HepG2 (cell line): ENCODE measurements around the gene FAM228B. TPM values are rescaled to one million over a fixed set of nuclear protein-coding genes. Genes with fewer than 3 reads are reported as not detected.
A peak's percentile ranks its signal among the peaks of the same experiment; 100 is the strongest.

ENCODE experiments used
- ZBTB3 ChIP-seq: sonication (generic); formaldehyde crosslinking; IDR thresholded peaks from 2 replicates; pipeline ENCODE4 v1.4.0; 2020; ENCODE audit warnings: low read depth, mild to moderate bottlenecking, moderate library complexity, missing genetic modification reagents, borderline replicate concordance
- ZBTB38 ChIP-seq: sonication (generic); formaldehyde crosslinking; IDR thresholded peaks from 2 replicates; pipeline ENCODE4 v1.5.1; 2020; ENCODE audit warnings: mild to moderate bottlenecking, missing genetic modification reagents
- ZFAT ChIP-seq: sonication (generic); formaldehyde crosslinking; conservative IDR thresholded peaks from 2 replicates; pipeline ENCODE4 v1.8.1; 2023; ENCODE audit warnings: missing genetic modification reagents, inconsistent platforms
- ZNF10 ChIP-seq: sonication (generic); formaldehyde crosslinking; IDR thresholded peaks from 2 replicates; pipeline ENCODE4 v1.4.0; 2020; ENCODE audit warnings: mild to moderate bottlenecking, low read depth, missing genetic modification reagents, borderline replicate concordance
- ZNF501 ChIP-seq: sonication (generic); formaldehyde crosslinking; IDR thresholded peaks from 2 replicates; pipeline ENCODE4 v1.5.1; 2020; ENCODE audit warnings: mild to moderate bottlenecking, moderate library complexity, missing genetic modification reagents
- ZNF558 ChIP-seq: sonication (generic); formaldehyde crosslinking; IDR thresholded peaks from 2 replicates; pipeline ENCODE4 v1.9.0; 2022; ENCODE audit warnings: mild to moderate bottlenecking, missing genetic modification reagents, borderline replicate concordance
- ZNF605 ChIP-seq: sonication (generic); formaldehyde crosslinking; IDR thresholded peaks from 2 replicates; pipeline ENCODE4 v1.8.0; 2022; ENCODE audit warnings: mild to moderate bottlenecking, missing genetic modification reagents
- ZNF850 ChIP-seq: sonication (generic); formaldehyde crosslinking; conservative IDR thresholded peaks from 2 replicates; pipeline ENCODE4 v1.9.0; 2021; ENCODE audit warnings: mild to moderate bottlenecking, missing genetic modification reagents
- polyA plus RNA-seq, 8 experiments: library from polyadenylated mRNA; depleted of rRNA in 3 of 8; stranded (reverse) in 7 of 8; unstranded in 1 of 8; fragments of >200 nt; fragmentation: Illumina TruSeq in 4 of 8; extraction: Trizol in 4 of 8; gene quantifications; 2 replicates each; pipeline versions ENCODE4 v1.2.1 to v1.2.3, GENCODE V29; 2011 to 2016; ENCODE audit warnings: low read depth in 4 of 8, missing spikeins in 1 of 8, mixed read lengths in 1 of 8; ENCODE audit not compliant: insufficient read depth in 1 of 8
- total RNA-seq, 5 experiments: library from RNA; depleted of rRNA; stranded (reverse); fragments of >200 nt; fragmentation: Illumina TruSeq; extraction: Trizol; gene quantifications; 2 replicates each; pipeline ENCODE4 v1.2.3, GENCODE V29; 2016; ENCODE audit warnings: low read depth in 1 of 5
- TF ChIP-seq, protein P1 (sequence below), 2 experiments: fragments of 450-650 bp in 1 of 2; sonication (generic) in 1 of 2; formaldehyde crosslinking in 1 of 2; IDR thresholded peaks; 2 replicates each; pipeline versions ENCODE4 v1.6.1 to v1.8.0; 2016 to 2022; ENCODE audit warnings: antibody characterized with exemption in 1 of 2, mild to moderate bottlenecking in 1 of 2, missing genetic modification reagents in 1 of 2
- TF ChIP-seq, protein P2 (sequence below): sonication (generic); formaldehyde crosslinking; IDR thresholded peaks from 2 replicates; pipeline ENCODE4 v1.4.0; 2020; ENCODE audit warnings: missing genetic modification reagents, borderline replicate concordance
- TF ChIP-seq, protein P3 (sequence below): sonication (generic); formaldehyde crosslinking; IDR thresholded peaks from 2 replicates; pipeline ENCODE4 v1.4.0; 2020; ENCODE audit warnings: missing genetic modification reagents

The FAM228B gene
- total and polyA plus RNA-seq, 2 of the 13 experiments (the other 11 are each of a cell fraction or from before 2014, with no cell fraction given) = 0.79 to 1.1 TPM

DNA sequence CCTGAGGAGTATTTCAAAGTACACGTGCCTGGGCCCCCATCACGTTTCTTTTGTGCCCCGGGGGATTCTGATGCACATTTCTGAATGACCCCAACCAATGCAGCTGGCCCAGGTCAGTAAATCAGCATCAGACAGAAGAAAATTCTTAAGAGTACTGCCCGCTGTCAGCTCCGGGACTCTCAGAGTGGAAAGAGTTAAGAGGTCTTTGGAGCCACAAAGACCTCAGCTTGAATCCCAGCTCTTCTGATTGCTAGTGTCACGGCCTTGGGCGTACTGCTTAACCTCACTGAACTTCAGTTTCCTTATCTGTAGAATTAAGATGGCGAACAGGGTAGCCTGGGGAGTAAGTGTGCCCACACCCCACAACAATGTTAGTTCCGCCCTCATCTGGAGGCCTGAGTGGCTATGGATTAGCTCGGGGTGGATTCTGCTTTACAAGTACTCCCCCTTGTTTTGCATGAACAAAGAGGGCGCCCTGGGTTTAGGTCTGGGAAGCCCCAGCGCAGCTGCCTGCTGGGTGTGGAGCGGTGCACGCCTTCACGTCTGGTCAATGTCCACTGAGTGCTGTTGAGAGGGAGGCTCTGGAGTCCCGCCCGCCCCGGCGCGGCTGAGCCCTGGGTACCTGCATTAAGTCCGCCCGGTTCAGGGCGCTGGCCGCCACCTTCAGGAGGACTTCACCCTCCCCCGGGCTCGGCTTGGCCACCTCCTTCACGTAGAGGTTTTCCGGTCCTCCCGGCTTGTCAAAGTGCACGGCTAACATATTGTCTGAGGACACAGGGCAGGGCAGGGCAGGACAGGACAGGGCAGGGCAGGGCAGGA, 39.5 kb upstream of the FAM228B start (continued):
- TF ChIP-seq, protein P1, sequence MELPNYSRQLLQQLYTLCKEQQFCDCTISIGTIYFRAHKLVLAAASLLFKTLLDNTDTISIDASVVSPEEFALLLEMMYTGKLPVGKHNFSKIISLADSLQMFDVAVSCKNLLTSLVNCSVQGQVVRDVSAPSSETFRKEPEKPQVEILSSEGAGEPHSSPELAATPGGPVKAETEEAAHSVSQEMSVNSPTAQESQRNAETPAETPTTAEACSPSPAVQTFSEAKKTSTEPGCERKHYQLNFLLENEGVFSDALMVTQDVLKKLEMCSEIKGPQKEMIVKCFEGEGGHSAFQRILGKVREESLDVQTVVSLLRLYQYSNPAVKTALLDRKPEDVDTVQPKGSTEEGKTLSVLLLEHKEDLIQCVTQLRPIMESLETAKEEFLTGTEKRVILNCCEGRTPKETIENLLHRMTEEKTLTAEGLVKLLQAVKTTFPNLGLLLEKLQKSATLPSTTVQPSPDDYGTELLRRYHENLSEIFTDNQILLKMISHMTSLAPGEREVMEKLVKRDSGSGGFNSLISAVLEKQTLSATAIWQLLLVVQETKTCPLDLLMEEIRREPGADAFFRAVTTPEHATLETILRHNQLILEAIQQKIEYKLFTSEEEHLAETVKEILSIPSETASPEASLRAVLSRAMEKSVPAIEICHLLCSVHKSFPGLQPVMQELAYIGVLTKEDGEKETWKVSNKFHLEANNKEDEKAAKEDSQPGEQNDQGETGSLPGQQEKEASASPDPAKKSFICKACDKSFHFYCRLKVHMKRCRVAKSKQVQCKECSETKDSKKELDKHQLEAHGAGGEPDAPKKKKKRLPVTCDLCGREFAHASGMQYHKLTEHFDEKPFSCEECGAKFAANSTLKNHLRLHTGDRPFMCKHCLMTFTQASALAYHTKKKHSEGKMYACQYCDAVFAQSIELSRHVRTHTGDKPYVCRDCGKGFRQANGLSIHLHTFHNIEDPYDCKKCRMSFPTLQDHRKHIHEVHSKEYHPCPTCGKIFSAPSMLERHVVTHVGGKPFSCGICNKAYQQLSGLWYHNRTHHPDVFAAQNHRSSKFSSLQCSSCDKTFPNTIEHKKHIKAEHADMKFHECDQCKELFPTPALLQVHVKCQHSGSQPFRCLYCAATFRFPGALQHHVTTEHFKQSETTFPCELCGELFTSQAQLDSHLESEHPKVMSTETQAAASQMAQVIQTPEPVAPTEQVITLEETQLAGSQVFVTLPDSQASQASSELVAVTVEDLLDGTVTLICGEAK (IDR thresholded peaks at IDR 0.05) = no peak
- TF ChIP-seq, protein P1 (CRISPR knock-in tag; IDR thresholded peaks at IDR 0.05) = no peak
- 0 out of 2 replicates have a peak, but pooled peaks have one; percentile 84 for TF ChIP-seq ZNF558 (CRISPR knock-in tag)
- 0 out of 2 replicates have a peak, but pooled peaks have one; percentile 77 for TF ChIP-seq ZNF850
- peak; percentile 96 for TF ChIP-seq ZNF605
- TF ChIP-seq, protein P2, sequence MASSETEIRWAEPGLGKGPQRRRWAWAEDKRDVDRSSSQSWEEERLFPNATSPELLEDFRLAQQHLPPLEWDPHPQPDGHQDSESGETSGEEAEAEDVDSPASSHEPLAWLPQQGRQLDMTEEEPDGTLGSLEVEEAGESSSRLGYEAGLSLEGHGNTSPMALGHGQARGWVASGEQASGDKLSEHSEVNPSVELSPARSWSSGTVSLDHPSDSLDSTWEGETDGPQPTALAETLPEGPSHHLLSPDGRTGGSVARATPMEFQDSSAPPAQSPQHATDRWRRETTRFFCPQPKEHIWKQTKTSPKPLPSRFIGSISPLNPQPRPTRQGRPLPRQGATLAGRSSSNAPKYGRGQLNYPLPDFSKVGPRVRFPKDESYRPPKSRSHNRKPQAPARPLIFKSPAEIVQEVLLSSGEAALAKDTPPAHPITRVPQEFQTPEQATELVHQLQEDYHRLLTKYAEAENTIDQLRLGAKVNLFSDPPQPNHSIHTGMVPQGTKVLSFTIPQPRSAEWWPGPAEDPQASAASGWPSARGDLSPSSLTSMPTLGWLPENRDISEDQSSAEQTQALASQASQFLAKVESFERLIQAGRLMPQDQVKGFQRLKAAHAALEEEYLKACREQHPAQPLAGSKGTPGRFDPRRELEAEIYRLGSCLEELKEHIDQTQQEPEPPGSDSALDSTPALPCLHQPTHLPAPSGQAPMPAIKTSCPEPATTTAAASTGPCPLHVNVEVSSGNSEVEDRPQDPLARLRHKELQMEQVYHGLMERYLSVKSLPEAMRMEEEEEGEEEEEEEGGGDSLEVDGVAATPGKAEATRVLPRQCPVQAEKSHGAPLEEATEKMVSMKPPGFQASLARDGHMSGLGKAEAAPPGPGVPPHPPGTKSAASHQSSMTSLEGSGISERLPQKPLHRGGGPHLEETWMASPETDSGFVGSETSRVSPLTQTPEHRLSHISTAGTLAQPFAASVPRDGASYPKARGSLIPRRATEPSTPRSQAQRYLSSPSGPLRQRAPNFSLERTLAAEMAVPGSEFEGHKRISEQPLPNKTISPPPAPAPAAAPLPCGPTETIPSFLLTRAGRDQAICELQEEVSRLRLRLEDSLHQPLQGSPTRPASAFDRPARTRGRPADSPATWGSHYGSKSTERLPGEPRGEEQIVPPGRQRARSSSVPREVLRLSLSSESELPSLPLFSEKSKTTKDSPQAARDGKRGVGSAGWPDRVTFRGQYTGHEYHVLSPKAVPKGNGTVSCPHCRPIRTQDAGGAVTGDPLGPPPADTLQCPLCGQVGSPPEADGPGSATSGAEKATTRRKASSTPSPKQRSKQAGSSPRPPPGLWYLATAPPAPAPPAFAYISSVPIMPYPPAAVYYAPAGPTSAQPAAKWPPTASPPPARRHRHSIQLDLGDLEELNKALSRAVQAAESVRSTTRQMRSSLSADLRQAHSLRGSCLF (CRISPR knock-in tag) = no peak
- TF ChIP-seq ZNF10 (CRISPR knock-in tag) = no peak
- TF ChIP-seq ZNF501 (CRISPR knock-in tag) = peak; percentile 95; the same call in 1 of the 2 replicates
- TF ChIP-seq ZBTB3 (CRISPR knock-in tag) = no peak
- no peak for TF ChIP-seq ZFAT (CRISPR knock-in tag)
- TF ChIP-seq ZBTB38 (CRISPR knock-in tag) = peak; percentile 84; the same call in 1 of the 2 replicates
- TF ChIP-seq, protein P3, sequence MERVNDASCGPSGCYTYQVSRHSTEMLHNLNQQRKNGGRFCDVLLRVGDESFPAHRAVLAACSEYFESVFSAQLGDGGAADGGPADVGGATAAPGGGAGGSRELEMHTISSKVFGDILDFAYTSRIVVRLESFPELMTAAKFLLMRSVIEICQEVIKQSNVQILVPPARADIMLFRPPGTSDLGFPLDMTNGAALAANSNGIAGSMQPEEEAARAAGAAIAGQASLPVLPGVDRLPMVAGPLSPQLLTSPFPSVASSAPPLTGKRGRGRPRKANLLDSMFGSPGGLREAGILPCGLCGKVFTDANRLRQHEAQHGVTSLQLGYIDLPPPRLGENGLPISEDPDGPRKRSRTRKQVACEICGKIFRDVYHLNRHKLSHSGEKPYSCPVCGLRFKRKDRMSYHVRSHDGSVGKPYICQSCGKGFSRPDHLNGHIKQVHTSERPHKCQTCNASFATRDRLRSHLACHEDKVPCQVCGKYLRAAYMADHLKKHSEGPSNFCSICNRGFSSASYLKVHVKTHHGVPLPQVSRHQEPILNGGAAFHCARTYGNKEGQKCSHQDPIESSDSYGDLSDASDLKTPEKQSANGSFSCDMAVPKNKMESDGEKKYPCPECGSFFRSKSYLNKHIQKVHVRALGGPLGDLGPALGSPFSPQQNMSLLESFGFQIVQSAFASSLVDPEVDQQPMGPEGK (CRISPR knock-in tag) = peak; percentile 84
